CD14-positive monocyte (primary cell): ENCODE results near the gene PLXNC1. TPM values are rescaled to one million over a fixed set of nuclear protein-coding genes. Genes with fewer than 3 reads are reported as not detected.
A peak's percentile ranks its signal among the peaks of the same experiment; 100 is the strongest.

Experiments used
- DNase-seq, 3 donors: peaks; one replicate each; pipeline ENCODE4 v3.0.0-alpha.2; 2011 to 2022
- H2AFZ ChIP-seq: 2 replicates; pipeline ENCODE4 v1.6.0; 2012; ENCODE audit warnings: mild to moderate bottlenecking, low read depth, low read length, inconsistent platforms; ENCODE audit not compliant: insufficient read depth, poor library complexity, severe bottlenecking
- H3K27ac ChIP-seq, 2 donors: 1 replicate in 1 of 2; 2 replicates in 1 of 2; pipeline ENCODE4 v1.5.1; 2012 to 2013; ENCODE audit warnings: low read length in 2 of 2, control low read depth in 1 of 2, inconsistent platforms in 1 of 2, low read depth in 1 of 2, mild to moderate bottlenecking in 1 of 2
- H3K27me3 ChIP-seq, 2 donors: one replicate each; pipeline versions ENCODE4 v1.6.0 to v1.6.1; 2011 to 2013; ENCODE audit warnings: low read length in 2 of 2; ENCODE audit not compliant: control insufficient read depth in 2 of 2, insufficient read depth in 2 of 2
- H3K36me3 ChIP-seq, 2 donors: replicated peaks in 1 of 2; 1 replicate in 1 of 2; 2 replicates in 1 of 2; pipeline versions ENCODE4 v1.5.1 to v1.6.1; 2012 to 2013; ENCODE audit warnings: low read length in 2 of 2, control low read depth in 1 of 2, inconsistent platforms in 1 of 2, mild to moderate bottlenecking in 1 of 2; ENCODE audit not compliant: insufficient read depth in 2 of 2, control insufficient read depth in 1 of 2
- H3K4me1 ChIP-seq, 2 donors: 1 replicate in 1 of 2; 2 replicates in 1 of 2; pipeline versions ENCODE4 v1.5.1 to v1.6.1; 2012 to 2013; ENCODE audit warnings: low read length in 2 of 2, control low read depth in 1 of 2, inconsistent platforms in 1 of 2, mild to moderate bottlenecking in 1 of 2, moderate library complexity in 1 of 2; ENCODE audit not compliant: insufficient read depth in 2 of 2, control insufficient read depth in 1 of 2
- H3K4me2 ChIP-seq: replicated peaks from 2 replicates; pipeline ENCODE3; 2012; ENCODE audit warnings: low read length, moderate library complexity, mild to moderate bottlenecking; ENCODE audit not compliant: poor library complexity, severe bottlenecking; ENCODE audit errors: extremely low read depth
- H3K4me3 ChIP-seq, 3 experiments: fragments of 200-600 bp in 1 of 3; sonication (generic) in 1 of 3; replicated peaks in 1 of 3; 1 replicate in 2 of 3; 2 replicates in 1 of 3; pipeline ENCODE4 v1.5.1; 2011 to 2013; ENCODE audit warnings: low read length in 3 of 3, mild to moderate bottlenecking in 3 of 3, control low read depth in 2 of 3, low read depth in 2 of 3, inconsistent platforms in 1 of 3, moderate library complexity in 1 of 3
- H3K79me2 ChIP-seq: 2 replicates; pipeline ENCODE4 v1.6.0; 2012; ENCODE audit warnings: mild to moderate bottlenecking, control low read depth, inconsistent platforms, low read length, moderate library complexity; ENCODE audit not compliant: insufficient read depth
- H3K9ac ChIP-seq: 2 replicates; pipeline ENCODE4 v1.6.0; 2017; ENCODE audit warnings: low read length, mild to moderate bottlenecking; ENCODE audit not compliant: insufficient read depth, poor library complexity, severe bottlenecking
- H3K9me3 ChIP-seq, 2 donors: replicated peaks in 1 of 2; 1 replicate in 1 of 2; 2 replicates in 1 of 2; pipeline versions ENCODE4 v1.5.1 to v1.6.1; 2012 to 2013; ENCODE audit warnings: low read length in 2 of 2, control low read depth in 1 of 2; ENCODE audit not compliant: control insufficient read depth in 1 of 2, insufficient read depth in 1 of 2
- H4K20me1 ChIP-seq: 2 replicates; pipeline ENCODE4 v1.6.0; 2012; ENCODE audit warnings: mild to moderate bottlenecking, low read length, control low read depth, moderate library complexity; ENCODE audit not compliant: insufficient read depth
- H3K27ac Mint-ChIP-seq, 7 donors: one replicate each; pipeline ENCODE4 v1.8.0; 2020; ENCODE audit warnings: mild to moderate bottlenecking in 7 of 7, mixed read lengths in 7 of 7, moderate library complexity in 6 of 7, inconsistent platforms in 2 of 7
- H3K27me3 Mint-ChIP-seq, 3 donors: one replicate each; pipeline ENCODE4 v1.8.0; 2021 to 2022; ENCODE audit warnings: low read depth in 3 of 3, mild to moderate bottlenecking in 3 of 3, mixed read lengths in 3 of 3, moderate library complexity in 3 of 3, inconsistent platforms in 1 of 3
- H3K36me3 Mint-ChIP-seq, 2 donors: one replicate each; pipeline ENCODE4 v1.8.0; 2020; ENCODE audit warnings: mixed read lengths in 2 of 2, inconsistent platforms in 1 of 2, mild to moderate bottlenecking in 1 of 2
- H3K4me1 Mint-ChIP-seq: one replicate; pipeline ENCODE4 v1.8.0; 2020; ENCODE audit warnings: mild to moderate bottlenecking, mixed read lengths
- H3K4me3 Mint-ChIP-seq, 2 donors: one replicate each; pipeline ENCODE4 v1.8.0; 2020; ENCODE audit warnings: mild to moderate bottlenecking in 2 of 2, mixed read lengths in 2 of 2, moderate library complexity in 1 of 2
- H3K9me3 Mint-ChIP-seq, 7 donors: one replicate each; pipeline ENCODE4 v1.8.0; 2020 to 2022; ENCODE audit warnings: mixed read lengths in 7 of 7, mild to moderate bottlenecking in 6 of 7, moderate library complexity in 6 of 7, inconsistent platforms in 2 of 7
- WGBS: methylation state at CpG from one replicate; pipeline ENCODE4 v1.1.5; 2013; ENCODE audit warnings: missing lambda C conversion rate; ENCODE audit not compliant: insufficient coverage; 5-methylcytosine and 5-hydroxymethylcytosine counted together
- intact Hi-C, 2 donors: fragments of 100-400 bp; cut with micrococcal nuclease; formaldehyde crosslinking; loops; one replicate each; pipeline versions ENCODE4 v1.15.0 to v1.15.1; 2023
- polyA plus RNA-seq, 3 donors: library from polyadenylated mRNA; depleted of rRNA in 1 of 3; unstranded in 2 of 3; stranded (reverse) in 1 of 3; fragments of 300-500 nt in 2 of 3; fragments of >200 nt in 1 of 3; fragmentation: Illumina TruSeq in 2 of 3; gene quantifications; 1 replicate in 2 of 3; 2 replicates in 1 of 3; pipeline ENCODE4 v1.2.3, GENCODE V29; 2012 to 2021
- TF ChIP-seq, protein P1 (sequence below): fragments of 200-600 bp; IDR thresholded peaks from one replicate; pipeline ENCODE4 v1.8.0; 2022; ENCODE audit warnings: antibody characterized with exemption, mild to moderate bottlenecking

Gene PLXNC1
- polyA plus RNA-seq, 3 donors: 14.3 to 35.2 (median 15.4) TPM

DNA sequence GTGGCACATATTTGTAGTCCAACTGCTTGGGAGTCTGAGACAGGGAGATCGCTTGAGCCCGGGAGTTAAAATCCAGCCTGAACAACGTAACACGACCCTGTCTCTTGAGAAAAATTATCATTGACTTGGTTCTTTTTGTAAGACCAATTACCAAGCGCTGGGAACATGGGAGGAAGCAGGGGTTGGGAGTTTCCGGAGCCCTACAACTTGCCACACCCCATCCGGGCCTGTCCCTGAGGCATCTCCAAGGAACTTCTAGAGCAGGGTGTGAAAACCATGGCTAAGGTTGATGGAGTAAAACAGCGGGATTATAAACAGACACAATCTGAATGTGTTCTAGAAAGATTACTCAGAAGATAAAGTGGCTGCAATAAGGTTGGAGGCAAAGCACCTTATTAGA, 10.3 kb downstream of the PLXNC1 start:
- Histone ChIP-seq H3K9ac (no peak overlapping the region), H3K4me1 (peaks cover 18 to 21% of the 10 kb centered on the region in 2 donors), H3K4me2 (peak overlapping the region; percentile 41), H3K4me3 (no peak overlapping the region), H3K9me3 (no peaks in the 10 kb centered on the region), H3K36me3 (peaks cover 2 to 42% of the 10 kb centered on the region in 2 donors), H4K20me1 (peaks cover 100% of the 10 kb centered on the region), H3K27ac (no peak overlapping the region), H2AFZ (no peak overlapping the region), H3K27me3 (no peaks in the 10 kb centered on the region), H3K79me2 (peaks cover 99% of the 10 kb centered on the region)
- WGBS: 91% methylated on average over 4 of the region's 8 CpGs
- Mint-ChIP-seq H3K4me3 (peak overlapping the region in 1 of 2 donors; percentile 26), H3K4me1 (peaks cover 54% of the 10 kb centered on the region), H3K27me3 (peaks cover 0 to 1% (median 0%) of the 10 kb centered on the region in 3 donors), H3K36me3 (peaks cover 38 to 45% of the 10 kb centered on the region in 2 donors), H3K27ac (peak overlapping the region in 1 of 7 donors; percentile 7), H3K9me3 (peaks cover 0 to 2% (median 0%) of the 10 kb centered on the region in 7 donors)
- DNase-seq: no peak
- TF ChIP-seq, protein P1, sequence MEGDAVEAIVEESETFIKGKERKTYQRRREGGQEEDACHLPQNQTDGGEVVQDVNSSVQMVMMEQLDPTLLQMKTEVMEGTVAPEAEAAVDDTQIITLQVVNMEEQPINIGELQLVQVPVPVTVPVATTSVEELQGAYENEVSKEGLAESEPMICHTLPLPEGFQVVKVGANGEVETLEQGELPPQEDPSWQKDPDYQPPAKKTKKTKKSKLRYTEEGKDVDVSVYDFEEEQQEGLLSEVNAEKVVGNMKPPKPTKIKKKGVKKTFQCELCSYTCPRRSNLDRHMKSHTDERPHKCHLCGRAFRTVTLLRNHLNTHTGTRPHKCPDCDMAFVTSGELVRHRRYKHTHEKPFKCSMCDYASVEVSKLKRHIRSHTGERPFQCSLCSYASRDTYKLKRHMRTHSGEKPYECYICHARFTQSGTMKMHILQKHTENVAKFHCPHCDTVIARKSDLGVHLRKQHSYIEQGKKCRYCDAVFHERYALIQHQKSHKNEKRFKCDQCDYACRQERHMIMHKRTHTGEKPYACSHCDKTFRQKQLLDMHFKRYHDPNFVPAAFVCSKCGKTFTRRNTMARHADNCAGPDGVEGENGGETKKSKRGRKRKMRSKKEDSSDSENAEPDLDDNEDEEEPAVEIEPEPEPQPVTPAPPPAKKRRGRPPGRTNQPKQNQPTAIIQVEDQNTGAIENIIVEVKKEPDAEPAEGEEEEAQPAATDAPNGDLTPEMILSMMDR: no peak
- intact Hi-C loops: loop anchor here in 1 of 2 donors (10.0 kb wide), 1 partner anchor 106 kb away; no protein-coding TSS in a partner anchor

- H3K4me1 ChIP-seq: peaks cover 17 to 18% of the 10 kb centered on the region in 2 donors
- Mint-ChIP-seq H3K36me3 (peaks cover 39 to 47% of the 10 kb centered on the region in 2 donors), H3K4me3 (no peak overlapping the region), H3K4me1 (peaks cover 57% of the 10 kb centered on the region), H3K9me3 (peaks cover 0 to 2% (median 0%) of the 10 kb centered on the region in 7 donors), H3K27ac (no peak overlapping the region), H3K27me3 (peaks cover 0 to 1% (median 0%) of the 10 kb centered on the region in 3 donors)
- no peaks in the 10 kb centered on the region for H3K9me3 ChIP-seq
- intact Hi-C loops: loop anchor here in 1 of 2 donors (5.0 kb wide), 1 partner anchor 35 kb away; no protein-coding TSS in a partner anchor
- H3K4me3 ChIP-seq: no peak overlapping the region
- TF ChIP-seq, protein P1: no peak
- H3K27me3 ChIP-seq: no peaks in the 10 kb centered on the region
- no peak for DNase-seq
- WGBS: 100% methylated on average over 3 of the region's 3 CpGs
- no peak overlapping the region for H3K27ac ChIP-seq
- H3K4me2 ChIP-seq: no peak overlapping the region
- H3K36me3 ChIP-seq: peaks cover 0 to 29% of the 10 kb centered on the region in 2 donors
- H3K79me2 ChIP-seq: peaks cover 95% of the 10 kb centered on the region
- no peak overlapping the region for H3K9ac ChIP-seq
- H4K20me1 ChIP-seq: peaks cover 99% of the 10 kb centered on the region
- no peak overlapping the region for H2AFZ ChIP-seq
These were observed 13.7 kb downstream of the PLXNC1 start for GRCh38 chr12:94162108-94162507.
